ENCODE measurements around the gene NUFIP2. TPM values are rescaled to one million over a fixed set of nuclear protein-coding genes. Genes with fewer than 3 reads are reported as not detected.
"Not testable (repeated sequence)": the region's sequence is repeated elsewhere in the genome, so short reads cannot be mapped to it uniquely, and the experiment has no call there.

NUFIP2 gene, protein sequence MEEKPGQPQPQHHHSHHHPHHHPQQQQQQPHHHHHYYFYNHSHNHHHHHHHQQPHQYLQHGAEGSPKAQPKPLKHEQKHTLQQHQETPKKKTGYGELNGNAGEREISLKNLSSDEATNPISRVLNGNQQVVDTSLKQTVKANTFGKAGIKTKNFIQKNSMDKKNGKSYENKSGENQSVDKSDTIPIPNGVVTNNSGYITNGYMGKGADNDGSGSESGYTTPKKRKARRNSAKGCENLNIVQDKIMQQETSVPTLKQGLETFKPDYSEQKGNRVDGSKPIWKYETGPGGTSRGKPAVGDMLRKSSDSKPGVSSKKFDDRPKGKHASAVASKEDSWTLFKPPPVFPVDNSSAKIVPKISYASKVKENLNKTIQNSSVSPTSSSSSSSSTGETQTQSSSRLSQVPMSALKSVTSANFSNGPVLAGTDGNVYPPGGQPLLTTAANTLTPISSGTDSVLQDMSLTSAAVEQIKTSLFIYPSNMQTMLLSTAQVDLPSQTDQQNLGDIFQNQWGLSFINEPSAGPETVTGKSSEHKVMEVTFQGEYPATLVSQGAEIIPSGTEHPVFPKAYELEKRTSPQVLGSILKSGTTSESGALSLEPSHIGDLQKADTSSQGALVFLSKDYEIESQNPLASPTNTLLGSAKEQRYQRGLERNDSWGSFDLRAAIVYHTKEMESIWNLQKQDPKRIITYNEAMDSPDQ
- total RNA-seq (10 to 100 TPM; 77.5 to 85.1 TPM), polyA plus RNA-seq (10 to 100 TPM; 11.5 to 15.6 TPM)

DNA sequence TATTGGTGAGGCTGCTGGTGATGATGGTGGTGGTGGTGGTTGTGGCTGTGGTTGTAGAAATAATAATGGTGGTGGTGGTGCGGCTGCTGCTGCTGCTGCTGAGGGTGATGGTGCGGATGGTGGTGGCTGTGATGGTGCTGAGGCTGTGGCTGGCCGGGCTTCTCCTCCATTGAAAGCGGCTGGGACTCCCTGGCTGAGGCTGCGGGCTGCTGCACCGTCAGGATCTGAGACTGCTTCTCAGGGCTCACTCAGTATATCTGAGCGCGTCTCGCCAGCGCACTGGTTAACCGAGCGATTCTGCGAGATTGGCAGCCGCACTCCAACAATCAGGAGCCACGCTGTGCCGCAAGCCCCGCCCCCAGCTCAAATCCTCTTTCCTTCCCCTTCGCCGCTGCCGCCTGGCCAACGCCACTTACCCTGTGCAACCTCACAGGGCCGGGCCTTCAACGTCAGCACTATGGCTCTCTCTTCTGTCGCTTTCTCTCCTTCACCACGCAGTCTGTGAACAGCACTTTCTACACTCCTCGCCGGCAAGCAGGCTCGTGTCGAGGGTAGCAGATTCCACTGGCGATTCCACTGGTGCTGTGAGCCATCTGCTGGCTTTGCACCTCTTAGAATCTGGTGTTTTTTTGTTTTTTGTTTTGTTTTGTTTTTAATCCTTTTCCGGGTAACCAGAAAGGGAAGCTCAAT, at the start of gene NUFIP2:
Gene NUFIP2 (minus strand): TSS at position 259 of the 690 bp plus-strand sequence. CDS start 89 bp downstream, at position 170.
- Mint-ChIP-seq H3K36me3 (peaks cover 9 to 24% of the 10 kb centered on the region in 2 donors), H3K9me3 (peaks cover 0 to 4% (median 0%) of the 10 kb centered on the region in 8 donors), H3K4me3 (peak within 1 kb of the TSS; percentile 99 to 100 (median 100)), H3K27ac (peak within 1 kb of the TSS; percentile 98 to 100 (median 99)), H3K27me3 (no peaks in the 10 kb centered on the region), H3K4me1 (peaks cover 20 to 51% (median 34%) of the 10 kb centered on the region in 4 donors)
- ChIA-PET CTCF (ENCODE audit: partially characterized antibody) (interaction anchor here (0.9 to 1.6 kb wide), 9 partner anchors 10 to 323 kb away, joined by 3 to 7 read pairs (median 3); no protein-coding TSS in a partner anchor), POLR2A (ENCODE audit: partially characterized antibody) (interaction anchor here (0.6 to 3.2 kb wide), 38 partner anchors 9 to 1069 kb away, joined by 3 to 22 read pairs (median 4); partner anchors contain the start of genes ABHD15, FAM222B, FLOT2 and IFT20)
- Histone ChIP-seq H3K9me3 (ENCODE audit: control insufficient read depth in 1 of 2, low read length in 2 of 2) (no peaks in the 10 kb centered on the region), H3K27ac (ENCODE audit: low read depth, low read length) (peak within 1 kb of the TSS; percentile 77), H3K27me3 (ENCODE audit: insufficient read depth, low read length) (no peaks in the 10 kb centered on the region), H3K36me3 (ENCODE audit: insufficient read depth, low read length) (no peaks in the 10 kb centered on the region), H3K4me1 (ENCODE audit: insufficient read depth, low read length) (peaks cover 41% of the 10 kb centered on the region), H3K4me3 (ENCODE audit: low read length in 2 of 2) (peak within 1 kb of the TSS; percentile 77 to 79)
- DNase-seq, result peak; percentile 95 to 99 (median 98)
- intact Hi-C loops (cut with micrococcal nuclease), result loop anchor here (1.0 to 10.0 kb wide), 8 partner anchors 41 to 569 kb away; partner anchors contain the start of genes ABHD15, NEK8, TAOK1 and TLCD1

- H3K27ac Mint-ChIP-seq, result no peak overlapping the region
- Histone ChIP-seq H3K27ac (ENCODE audit: low read depth, low read length) (no peak overlapping the region), H3K9me3 (ENCODE audit: control insufficient read depth in 1 of 2, low read length in 2 of 2) (no peaks in the 10 kb centered on the region), H3K4me3 (ENCODE audit: low read length in 2 of 2) (no peak overlapping the region), H3K27me3 (ENCODE audit: insufficient read depth, low read length) (no peaks in the 10 kb centered on the region), H3K36me3 (ENCODE audit: insufficient read depth, low read length) (no peaks in the 10 kb centered on the region), H3K4me1 (ENCODE audit: insufficient read depth, low read length) (no peaks in the 10 kb centered on the region)
- no peak for DNase-seq
- H3K4me3 Mint-ChIP-seq, result no peak overlapping the region
- CTCF ChIA-PET (ENCODE audit: partially characterized antibody), result no interaction called here
- intact Hi-C loops (cut with micrococcal nuclease), result no loop called here
- H3K36me3 Mint-ChIP-seq, result no peaks in the 10 kb centered on the region
- H3K4me1 Mint-ChIP-seq, result peaks cover 0 to 3% (median 0%) of the 10 kb centered on the region in 4 donors
- POLR2A ChIA-PET (ENCODE audit: partially characterized antibody), result no interaction called here
- H3K27me3 Mint-ChIP-seq, result peaks cover 4 to 10% of the 10 kb centered on the region in 2 donors
- H3K9me3 Mint-ChIP-seq, result peaks cover 0 to 5% (median 0%) of the 10 kb centered on the region in 8 donors
Measured at GRCh38 chr17:29342158-29342765, 48.3 kb upstream of the NUFIP2 start.

GRCh38 chr17:29341726-29342125, 47.8 kb upstream of the NUFIP2 start:
- POLR2A ChIA-PET (ENCODE audit: partially characterized antibody), result no interaction called here
- DNase-seq, result no peak
- Mint-ChIP-seq H3K27me3 (peaks cover 4 to 10% of the 10 kb centered on the region in 2 donors), H3K36me3 (no peaks in the 10 kb centered on the region), H3K27ac (no peak overlapping the region), H3K4me1 (peaks cover 0 to 3% (median 0%) of the 10 kb centered on the region in 4 donors), H3K4me3 (no peak overlapping the region), H3K9me3 (peaks cover 0 to 5% (median 0%) of the 10 kb centered on the region in 8 donors)
- Histone ChIP-seq H3K27me3 (ENCODE audit: insufficient read depth, low read length) (no peaks in the 10 kb centered on the region), H3K36me3 (ENCODE audit: insufficient read depth, low read length) (no peaks in the 10 kb centered on the region), H3K9me3 (ENCODE audit: control insufficient read depth in 1 of 2, low read length in 2 of 2) (no peaks in the 10 kb centered on the region), H3K27ac (ENCODE audit: low read depth, low read length) (no peak overlapping the region), H3K4me1 (ENCODE audit: insufficient read depth, low read length) (no peaks in the 10 kb centered on the region), H3K4me3 (ENCODE audit: low read length in 2 of 2) (no peak overlapping the region)
- CTCF ChIA-PET (ENCODE audit: partially characterized antibody), result no interaction called here
- intact Hi-C loops (cut with micrococcal nuclease), result no loop called here

- intact Hi-C loops (cut with micrococcal nuclease); H3K4me1 ChIP-seq (ENCODE audit: insufficient read depth, low read length); H3K27ac Mint-ChIP-seq; H3K27me3 ChIP-seq (ENCODE audit: insufficient read depth, low read length); H3K36me3 ChIP-seq (ENCODE audit: insufficient read depth, low read length); H3K4me3 Mint-ChIP-seq; H3K36me3 Mint-ChIP-seq; CTCF ChIA-PET (ENCODE audit: partially characterized antibody); H3K4me3 ChIP-seq (ENCODE audit: low read length in 2 of 2); H3K27me3 Mint-ChIP-seq; H3K4me1 Mint-ChIP-seq; H3K9me3 ChIP-seq (ENCODE audit: control insufficient read depth in 1 of 2, low read length in 2 of 2); H3K9me3 Mint-ChIP-seq; POLR2A ChIA-PET (ENCODE audit: partially characterized antibody); H3K27ac ChIP-seq (ENCODE audit: low read depth, low read length); DNase-seq: not testable (repeated sequence)
Measured at GRCh38 chr17:29339016-29339415, 45.1 kb upstream of the NUFIP2 start.

GRCh38 chr17:29331708-29332085, 37.7 kb upstream of the NUFIP2 start:
- H3K27me3 Mint-ChIP-seq, result no peaks in the 10 kb centered on the region
- peaks cover 0 to 2% (median 0%) of the 10 kb centered on the region in 8 donors for H3K9me3 Mint-ChIP-seq
- no peak overlapping the region for H3K4me3 Mint-ChIP-seq
- H3K27ac Mint-ChIP-seq, result no peak overlapping the region
- DNase-seq, result no peak
- H3K27me3 ChIP-seq (ENCODE audit: insufficient read depth, low read length), result no peaks in the 10 kb centered on the region
- POLR2A ChIA-PET (ENCODE audit: partially characterized antibody), result no interaction called here
- H3K4me1 Mint-ChIP-seq, result peaks cover 0 to 1% (median 0%) of the 10 kb centered on the region in 4 donors
- no peaks in the 10 kb centered on the region for H3K9me3 ChIP-seq (ENCODE audit: control insufficient read depth in 1 of 2, low read length in 2 of 2)
- no peak overlapping the region for H3K4me3 ChIP-seq (ENCODE audit: low read length in 2 of 2)
- H3K4me1 ChIP-seq (ENCODE audit: insufficient read depth, low read length), result no peaks in the 10 kb centered on the region
- no peaks in the 10 kb centered on the region for H3K36me3 Mint-ChIP-seq
- no peaks in the 10 kb centered on the region for H3K36me3 ChIP-seq (ENCODE audit: insufficient read depth, low read length)
- H3K27ac ChIP-seq (ENCODE audit: low read depth, low read length), result no peak overlapping the region
- CTCF ChIA-PET (ENCODE audit: partially characterized antibody), result no interaction called here
- intact Hi-C loops (cut with micrococcal nuclease), result no loop called here

GRCh38 chr17:29331075-29331707, 37.2 kb upstream of the NUFIP2 start:
- Histone ChIP-seq H3K36me3 (ENCODE audit: insufficient read depth, low read length) (no peaks in the 10 kb centered on the region), H3K4me3 (ENCODE audit: low read length in 2 of 2) (no peak overlapping the region), H3K27ac (ENCODE audit: low read depth, low read length) (no peak overlapping the region), H3K4me1 (ENCODE audit: insufficient read depth, low read length) (no peaks in the 10 kb centered on the region), H3K27me3 (ENCODE audit: insufficient read depth, low read length) (no peaks in the 10 kb centered on the region), H3K9me3 (ENCODE audit: control insufficient read depth in 1 of 2, low read length in 2 of 2) (no peaks in the 10 kb centered on the region)
- H3K4me3 Mint-ChIP-seq, result no peak overlapping the region
- DNase-seq, result no peak
- CTCF ChIA-PET (ENCODE audit: partially characterized antibody), result no interaction called here
- peak overlapping the region in 1 of 7 donors; percentile 58 for H3K27ac Mint-ChIP-seq
- H3K4me1 Mint-ChIP-seq, result peaks cover 0 to 1% (median 0%) of the 10 kb centered on the region in 4 donors
- H3K36me3 Mint-ChIP-seq, result no peaks in the 10 kb centered on the region
- peaks cover 0 to 2% (median 0%) of the 10 kb centered on the region in 8 donors for H3K9me3 Mint-ChIP-seq
- POLR2A ChIA-PET (ENCODE audit: partially characterized antibody), result no interaction called here
- H3K27me3 Mint-ChIP-seq, result no peaks in the 10 kb centered on the region
- intact Hi-C loops (cut with micrococcal nuclease), result no loop called here

Measured in CD4-positive, alpha-beta memory T cell (primary cell).